HUES48 (cell line): Measurements from ENCODE around the gene SYNGR1.
"Not testable (repeated sequence)": the region's sequence is repeated elsewhere in the genome, so short reads cannot be mapped to it uniquely, and the experiment has no call there.

Source experiments
- H3K27ac ChIP-seq: one replicate; pipeline ENCODE4 v1.7.0; 2013; ENCODE audit warnings: low read depth, low read length, inconsistent platforms
- H3K27me3 ChIP-seq: 2 replicates; pipeline ENCODE4 v1.6.1; 2013; ENCODE audit warnings: mild to moderate bottlenecking, low read length; ENCODE audit not compliant: control insufficient read depth, insufficient read depth
- H3K36me3 ChIP-seq: 2 replicates; pipeline ENCODE4 v1.6.1; 2013; ENCODE audit warnings: low read length; ENCODE audit not compliant: control insufficient read depth, insufficient read depth
- H3K4me1 ChIP-seq: 2 replicates; pipeline ENCODE4 v1.6.1; 2013; ENCODE audit warnings: mild to moderate bottlenecking, low read length; ENCODE audit not compliant: control insufficient read depth, insufficient read depth
- H3K4me3 ChIP-seq: 2 replicates; pipeline ENCODE4 v1.5.1; 2013; ENCODE audit warnings: mild to moderate bottlenecking, low read depth, low read length
- H3K9ac ChIP-seq: 2 replicates; pipeline ENCODE4 v1.6.1; 2013; ENCODE audit warnings: mild to moderate bottlenecking, low read depth, low read length, moderate library complexity
- H3K9me3 ChIP-seq: 2 replicates; pipeline ENCODE4 v1.6.1; 2013; ENCODE audit warnings: low read length; ENCODE audit not compliant: control insufficient read depth, insufficient read depth

The SYNGR1 gene

GRCh38 chr22:39355080-39355479, 5.3 kb downstream of the SYNGR1 start:
- Histone ChIP-seq H3K4me3 (no peak overlapping the region), H3K27ac (no peak overlapping the region), H3K4me1 (peaks cover 24% of the 10 kb centered on the region), H3K36me3 (no peaks in the 10 kb centered on the region), H3K27me3 (no peaks in the 10 kb centered on the region), H3K9me3 (no peaks in the 10 kb centered on the region), H3K9ac (no peak overlapping the region)

- peaks cover 27% of the 10 kb centered on the region for H3K4me1 ChIP-seq
- not testable (repeated sequence) for H3K4me3 ChIP-seq, H3K9ac ChIP-seq, H3K27me3 ChIP-seq, H3K9me3 ChIP-seq, H3K27ac ChIP-seq, H3K36me3 ChIP-seq
These were observed 6.0 kb downstream of the SYNGR1 start for GRCh38 chr22:39355805-39356204.

- Histone ChIP-seq H3K4me1 (peaks cover 23% of the 10 kb centered on the region), H3K9me3 (no peaks in the 10 kb centered on the region), H3K27ac (no peak overlapping the region), H3K36me3 (no peaks in the 10 kb centered on the region), H3K27me3 (no peaks in the 10 kb centered on the region), H3K9ac (no peak overlapping the region), H3K4me3 (no peak overlapping the region)
These were observed 6.7 kb downstream of the SYNGR1 start for GRCh38 chr22:39356464-39356863.

- peaks cover 20% of the 10 kb centered on the region for H3K4me1 ChIP-seq
- not testable (repeated sequence) for H3K36me3 ChIP-seq, H3K9ac ChIP-seq, H3K27me3 ChIP-seq, H3K9me3 ChIP-seq, H3K4me3 ChIP-seq, H3K27ac ChIP-seq
These were observed 7.6 kb downstream of the SYNGR1 start for GRCh38 chr22:39357110-39358108.

GRCh38 chr22:39358197-39358596, 8.4 kb downstream of the SYNGR1 start:
- peaks cover 23% of the 10 kb centered on the region for H3K4me1 ChIP-seq
- not testable (repeated sequence) for H3K4me3 ChIP-seq, H3K27me3 ChIP-seq, H3K27ac ChIP-seq, H3K9me3 ChIP-seq, H3K9ac ChIP-seq, H3K36me3 ChIP-seq

- peaks cover 25% of the 10 kb centered on the region for H3K4me1 ChIP-seq
- H3K27me3 ChIP-seq: no peaks in the 10 kb centered on the region
- no peak overlapping the region for H3K4me3 ChIP-seq
- no peak overlapping the region for H3K27ac ChIP-seq
- H3K9ac ChIP-seq: no peak overlapping the region
- no peaks in the 10 kb centered on the region for H3K36me3 ChIP-seq
- H3K9me3 ChIP-seq: no peaks in the 10 kb centered on the region
These were observed 9.9 kb downstream of the SYNGR1 start for GRCh38 chr22:39359659-39360195.

- H3K27ac ChIP-seq: peak overlapping the region; percentile 71
- no peaks in the 10 kb centered on the region for H3K9me3 ChIP-seq
- no peak overlapping the region for H3K4me3 ChIP-seq
- no peak overlapping the region for H3K9ac ChIP-seq
- H3K4me1 ChIP-seq: peaks cover 28% of the 10 kb centered on the region
- H3K36me3 ChIP-seq: no peaks in the 10 kb centered on the region
- H3K27me3 ChIP-seq: no peaks in the 10 kb centered on the region
These were observed 10.5 kb downstream of the SYNGR1 start for GRCh38 chr22:39360242-39360641.

- Histone ChIP-seq H3K27ac (peak overlapping the region; percentile 71), H3K36me3 (no peaks in the 10 kb centered on the region), H3K9ac (no peak overlapping the region), H3K9me3 (no peaks in the 10 kb centered on the region), H3K4me3 (no peak overlapping the region), H3K4me1 (peaks cover 28% of the 10 kb centered on the region), H3K27me3 (no peaks in the 10 kb centered on the region)
These were observed 11.1 kb downstream of the SYNGR1 start for GRCh38 chr22:39360674-39361413.

- H3K9me3 ChIP-seq: no peaks in the 10 kb centered on the region
- no peaks in the 10 kb centered on the region for H3K36me3 ChIP-seq
- no peak overlapping the region for H3K4me3 ChIP-seq
- no peak overlapping the region for H3K9ac ChIP-seq
- peaks cover 28% of the 10 kb centered on the region for H3K4me1 ChIP-seq
- H3K27me3 ChIP-seq: no peaks in the 10 kb centered on the region
- no peak overlapping the region for H3K27ac ChIP-seq
These were observed 11.7 kb downstream of the SYNGR1 start for GRCh38 chr22:39361496-39361895.

- Histone ChIP-seq H3K4me1 (peaks cover 28% of the 10 kb centered on the region), H3K27me3 (no peaks in the 10 kb centered on the region), H3K27ac (no peak overlapping the region), H3K4me3 (no peak overlapping the region), H3K36me3 (0 out of 2 replicates have a peak, but pooled peaks cover 4% of the 10 kb centered on the region), H3K9ac (peak overlapping the region; percentile 36; the same call in 1 of the 2 replicates), H3K9me3 (no peaks in the 10 kb centered on the region)
These were observed 12.5 kb downstream of the SYNGR1 start for GRCh38 chr22:39362271-39362670.

GRCh38 chr22:39362932-39363331, 13.1 kb downstream of the SYNGR1 start:
- Histone ChIP-seq H3K27ac (no peak overlapping the region), H3K9ac (no peak overlapping the region)

More at GRCh38 chr22:39362932-39363331, 13.1 kb downstream of the SYNGR1 start:
- 0 out of 2 replicates have a peak, but pooled peaks cover 4% of the 10 kb centered on the region for H3K36me3 ChIP-seq
- peaks cover 28% of the 10 kb centered on the region for H3K4me1 ChIP-seq
- H3K9me3 ChIP-seq: no peaks in the 10 kb centered on the region
- no peaks in the 10 kb centered on the region for H3K27me3 ChIP-seq
- no peak overlapping the region for H3K4me3 ChIP-seq
